ENCODE results near the gene SPINK5.

DNA sequence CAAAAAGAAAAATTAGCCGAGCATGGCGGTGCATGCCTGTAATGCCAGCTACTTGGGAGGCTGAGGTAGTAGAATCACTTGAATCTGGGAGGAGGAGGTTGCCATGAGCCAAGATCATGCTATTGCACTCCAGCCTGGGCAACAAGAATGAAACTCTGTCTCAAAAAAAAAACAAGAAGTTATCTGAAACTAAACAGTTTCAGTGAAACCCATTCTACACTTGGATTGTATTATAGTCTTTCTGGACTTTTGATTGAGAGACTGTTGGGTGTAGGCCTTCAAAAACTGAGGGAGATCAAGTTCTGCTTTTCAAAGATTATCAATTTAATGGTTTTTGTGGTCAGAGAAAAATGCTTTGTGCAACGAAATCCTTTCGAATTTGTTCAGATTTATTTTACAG, 34.6 kb upstream of the SPINK5 start:
- TF ChIP-seq, protein P1, sequence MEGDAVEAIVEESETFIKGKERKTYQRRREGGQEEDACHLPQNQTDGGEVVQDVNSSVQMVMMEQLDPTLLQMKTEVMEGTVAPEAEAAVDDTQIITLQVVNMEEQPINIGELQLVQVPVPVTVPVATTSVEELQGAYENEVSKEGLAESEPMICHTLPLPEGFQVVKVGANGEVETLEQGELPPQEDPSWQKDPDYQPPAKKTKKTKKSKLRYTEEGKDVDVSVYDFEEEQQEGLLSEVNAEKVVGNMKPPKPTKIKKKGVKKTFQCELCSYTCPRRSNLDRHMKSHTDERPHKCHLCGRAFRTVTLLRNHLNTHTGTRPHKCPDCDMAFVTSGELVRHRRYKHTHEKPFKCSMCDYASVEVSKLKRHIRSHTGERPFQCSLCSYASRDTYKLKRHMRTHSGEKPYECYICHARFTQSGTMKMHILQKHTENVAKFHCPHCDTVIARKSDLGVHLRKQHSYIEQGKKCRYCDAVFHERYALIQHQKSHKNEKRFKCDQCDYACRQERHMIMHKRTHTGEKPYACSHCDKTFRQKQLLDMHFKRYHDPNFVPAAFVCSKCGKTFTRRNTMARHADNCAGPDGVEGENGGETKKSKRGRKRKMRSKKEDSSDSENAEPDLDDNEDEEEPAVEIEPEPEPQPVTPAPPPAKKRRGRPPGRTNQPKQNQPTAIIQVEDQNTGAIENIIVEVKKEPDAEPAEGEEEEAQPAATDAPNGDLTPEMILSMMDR (IDR thresholded peaks at IDR 0.05; ENCODE audit: low read depth, low read length, missing input control) = no peak
- TF ChIP-seq SP1 (IDR thresholded peaks at IDR 0.05) (no peak), NR2F2 (IDR thresholded peaks at IDR 0.05) (no peak), YY1 (IDR thresholded peaks at IDR 0.05) (no peak), GABPA (IDR thresholded peaks at IDR 0.05 in 1 of 2, conservative IDR thresholded peaks at IDR 0.05 in 1 of 2) (no peak), JUND (IDR thresholded peaks at IDR 0.05) (no peak), TAF1 (conservative IDR thresholded peaks at IDR 0.05) (no peak), EGR1 (IDR thresholded peaks at IDR 0.05; ENCODE audit: low read depth in 2 of 2) (no peak), RAD21 (IDR thresholded peaks at IDR 0.05) (no peak)
- TF ChIP-seq, protein P2, sequence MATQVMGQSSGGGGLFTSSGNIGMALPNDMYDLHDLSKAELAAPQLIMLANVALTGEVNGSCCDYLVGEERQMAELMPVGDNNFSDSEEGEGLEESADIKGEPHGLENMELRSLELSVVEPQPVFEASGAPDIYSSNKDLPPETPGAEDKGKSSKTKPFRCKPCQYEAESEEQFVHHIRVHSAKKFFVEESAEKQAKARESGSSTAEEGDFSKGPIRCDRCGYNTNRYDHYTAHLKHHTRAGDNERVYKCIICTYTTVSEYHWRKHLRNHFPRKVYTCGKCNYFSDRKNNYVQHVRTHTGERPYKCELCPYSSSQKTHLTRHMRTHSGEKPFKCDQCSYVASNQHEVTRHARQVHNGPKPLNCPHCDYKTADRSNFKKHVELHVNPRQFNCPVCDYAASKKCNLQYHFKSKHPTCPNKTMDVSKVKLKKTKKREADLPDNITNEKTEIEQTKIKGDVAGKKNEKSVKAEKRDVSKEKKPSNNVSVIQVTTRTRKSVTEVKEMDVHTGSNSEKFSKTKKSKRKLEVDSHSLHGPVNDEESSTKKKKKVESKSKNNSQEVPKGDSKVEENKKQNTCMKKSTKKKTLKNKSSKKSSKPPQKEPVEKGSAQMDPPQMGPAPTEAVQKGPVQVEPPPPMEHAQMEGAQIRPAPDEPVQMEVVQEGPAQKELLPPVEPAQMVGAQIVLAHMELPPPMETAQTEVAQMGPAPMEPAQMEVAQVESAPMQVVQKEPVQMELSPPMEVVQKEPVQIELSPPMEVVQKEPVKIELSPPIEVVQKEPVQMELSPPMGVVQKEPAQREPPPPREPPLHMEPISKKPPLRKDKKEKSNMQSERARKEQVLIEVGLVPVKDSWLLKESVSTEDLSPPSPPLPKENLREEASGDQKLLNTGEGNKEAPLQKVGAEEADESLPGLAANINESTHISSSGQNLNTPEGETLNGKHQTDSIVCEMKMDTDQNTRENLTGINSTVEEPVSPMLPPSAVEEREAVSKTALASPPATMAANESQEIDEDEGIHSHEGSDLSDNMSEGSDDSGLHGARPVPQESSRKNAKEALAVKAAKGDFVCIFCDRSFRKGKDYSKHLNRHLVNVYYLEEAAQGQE (IDR thresholded peaks at IDR 0.05) = no peak
- TF ChIP-seq, protein P3, sequence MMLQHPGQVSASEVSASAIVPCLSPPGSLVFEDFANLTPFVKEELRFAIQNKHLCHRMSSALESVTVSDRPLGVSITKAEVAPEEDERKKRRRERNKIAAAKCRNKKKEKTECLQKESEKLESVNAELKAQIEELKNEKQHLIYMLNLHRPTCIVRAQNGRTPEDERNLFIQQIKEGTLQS (IDR thresholded peaks at IDR 0.05) = no peak
